HCT116 (cell line): ENCODE data around the gene LY6G6D. TPM values are rescaled to one million over a fixed set of nuclear protein-coding genes. Genes with fewer than 3 reads are reported as not detected.
A peak's percentile ranks its signal among the peaks of the same experiment; 100 is the strongest.

ENCODE experiments used
- ATAC-seq: fragments of 200-7000 bp; cut with Tn5 transposase; 2 replicates; pipeline ENCODE4 v1.9.1; 2020; ENCODE audit warnings: mild to moderate bottlenecking, moderate library complexity
- BruUV-seq: library from RNA; stranded (reverse); fragments of 400-500 nt; replicated peaks from 2 replicates; lab custom pipeline; 2021; lab: Mats Ljungman, UMichigan
- CTCF ChIA-PET: fragments of 300-600 bp; sonication (Branson Sonifier 250); formaldehyde crosslinking; loops from one replicate; lab custom pipeline; 2021; ENCODE audit warnings: antibody characterized with exemption; lab: Charles Lee
- POLR2A ChIA-PET: fragments of 300-600, 350-600 bp; sonication (Branson Sonifier 250); formaldehyde crosslinking; loops from one replicate; lab custom pipeline; 2021; ENCODE audit warnings: antibody characterized with exemption; lab: Charles Lee
- RAD21 ChIA-PET, 2 experiments: fragments of 300-600 bp; sonication (Branson Sonifier 250); formaldehyde crosslinking; loops; one replicate each; lab custom pipeline; 2023; ENCODE audit warnings: low total read pairs in 2 of 2; ENCODE audit not compliant: uncharacterized antibody in 2 of 2, unreplicated experiment in 2 of 2, low non-redundant PET in 1 of 2; lab: Charles Lee
- DNase-seq: peaks from one replicate; pipeline ENCODE4 v3.0.0-alpha.2; 2010; ENCODE audit warnings: low read depth, low spot score
- H2AFZ ChIP-seq: fragments of 200-600 bp; shearing (Covaris generic), sonication (generic); 2 replicates; pipeline ENCODE4 v1.6.1; 2017; ENCODE audit warnings: low read depth, mixed run types, mixed read lengths, antibody characterized with exemption, low read length; ENCODE audit not compliant: poor library complexity, severe bottlenecking
- H3K27ac ChIP-seq: 2 replicates; pipeline ENCODE4 v1.5.1; 2012; ENCODE audit warnings: low read depth, low read length
- H3K27me3 ChIP-seq: fragments of 200-600 bp; sonication (generic); 2 replicates; pipeline ENCODE4 v1.6.1; 2016; ENCODE audit warnings: mixed run types, low read length, mixed read lengths; ENCODE audit not compliant: insufficient read depth
- H3K36me3 ChIP-seq, 2 experiments: fragments of 200-500 bp in 1 of 2; fragments of 200-600 bp in 1 of 2; sonication (Bioruptor generic) in 1 of 2; sonication (generic) in 1 of 2; 2 replicates each; pipeline versions ENCODE4 v1.5.1 to v1.6.1; 2014 to 2016; ENCODE audit warnings: low read length in 2 of 2, inconsistent platforms in 1 of 2, mixed read lengths in 1 of 2, mixed run types in 1 of 2; ENCODE audit not compliant: insufficient read depth in 2 of 2, control insufficient read depth in 1 of 2
- H3K4me1 ChIP-seq, 2 experiments: fragments of 200-600 bp in 1 of 2; sonication (generic) in 1 of 2; 2 replicates each; pipeline versions ENCODE4 v1.5.1 to v1.6.1; 2012 to 2017; ENCODE audit warnings: low read length in 2 of 2, inconsistent platforms in 1 of 2, mild to moderate bottlenecking in 1 of 2, mixed read lengths in 1 of 2, mixed run types in 1 of 2, moderate library complexity in 1 of 2; ENCODE audit not compliant: insufficient read depth in 2 of 2, control insufficient read depth in 1 of 2
- H3K4me2 ChIP-seq: fragments of 200-600 bp; sonication (generic); 2 replicates; pipeline ENCODE4 v1.6.1; 2017; ENCODE audit warnings: mixed run types, low read length, mixed read lengths
- H3K4me3 ChIP-seq, 2 experiments: fragments of 200-600 bp in 1 of 2; sonication (generic) in 1 of 2; replicated peaks in 1 of 2; 2 replicates each; pipeline ENCODE4 v1.5.1; 2011 to 2016; ENCODE audit warnings: low read length in 2 of 2, control low read depth in 1 of 2, low read depth in 1 of 2, mild to moderate bottlenecking in 1 of 2, mixed read lengths in 1 of 2, mixed run types in 1 of 2
- H3K79me2 ChIP-seq: fragments of 200-600 bp; sonication (generic); 2 replicates; pipeline ENCODE4 v1.6.1; 2017; ENCODE audit warnings: mild to moderate bottlenecking, mixed run types, low read length, moderate library complexity, mixed read lengths; ENCODE audit not compliant: insufficient read depth
- H3K9ac ChIP-seq: fragments of 200-600 bp; sonication (generic); 2 replicates; pipeline ENCODE4 v1.6.1; 2016; ENCODE audit warnings: low read length, mixed read lengths
- H3K9me2 ChIP-seq: fragments of 200-600 bp; sonication (generic), shearing (Covaris generic); 2 replicates; pipeline ENCODE4 v1.6.1; 2017; ENCODE audit warnings: mixed run types, mild to moderate bottlenecking, moderate library complexity; ENCODE audit not compliant: insufficient read depth
- H3K9me3 ChIP-seq, 2 experiments: fragments of 200-500 bp in 1 of 2; fragments of 200-600 bp in 1 of 2; sonication (Bioruptor generic) in 1 of 2; sonication (generic) in 1 of 2; 2 replicates each; pipeline ENCODE4 v1.6.1; 2014 to 2017; ENCODE audit warnings: low read length in 2 of 2, mixed read lengths in 2 of 2, inconsistent platforms in 1 of 2, low read depth in 1 of 2, mild to moderate bottlenecking in 1 of 2, mixed run types in 1 of 2, moderate library complexity in 1 of 2; ENCODE audit not compliant: control insufficient read depth in 1 of 2, insufficient read depth in 1 of 2
- H4K20me1 ChIP-seq: fragments of 200-600 bp; sonication (generic), shearing (Covaris generic); 2 replicates; pipeline ENCODE4 v1.6.1; 2017; ENCODE audit warnings: mixed run types, mild to moderate bottlenecking, moderate library complexity; ENCODE audit not compliant: insufficient read depth
- ATF3 ChIP-seq: IDR thresholded peaks from 2 replicates; pipeline ENCODE4 v1.6.1; 2012
- CBX3 ChIP-seq: IDR thresholded peaks from 2 replicates; pipeline ENCODE4 v1.6.1; 2012; ENCODE audit warnings: low read depth
- ELF1 ChIP-seq: IDR thresholded peaks from 2 replicates; pipeline ENCODE4 v1.6.1; 2012; ENCODE audit warnings: low read depth, borderline replicate concordance
- FOSL1 ChIP-seq: IDR thresholded peaks from 2 replicates; pipeline ENCODE4 v1.6.1; 2012; ENCODE audit warnings: low read depth
- POLR2A ChIP-seq: IDR thresholded peaks from 2 replicates; pipeline ENCODE4 v1.7.0; 2011; ENCODE audit warnings: borderline replicate concordance; ENCODE audit not compliant: insufficient read depth, insufficient read length; ENCODE audit errors: extremely low read depth
- POLR2AphosphoS5 ChIP-seq: IDR thresholded peaks from 2 replicates; pipeline ENCODE4 v1.6.1; 2011; ENCODE audit warnings: mild to moderate bottlenecking, low read depth, low read length, moderate library complexity
- REST ChIP-seq: IDR thresholded peaks from 2 replicates; pipeline ENCODE4 v1.6.1; 2012; ENCODE audit warnings: low read depth
- SRF ChIP-seq: IDR thresholded peaks from 2 replicates; pipeline ENCODE4 v1.6.1; 2012; ENCODE audit warnings: low read depth
- TCF7L2 ChIP-seq: IDR thresholded peaks from 2 replicates; pipeline ENCODE4 v1.7.0; 2011; ENCODE audit warnings: borderline replicate concordance, inconsistent platforms; ENCODE audit not compliant: insufficient read depth, insufficient read length; ENCODE audit errors: extremely low read depth
- intact Hi-C: fragments of 100-400 bp; cut with micrococcal nuclease; formaldehyde crosslinking; loops from 2 replicates; pipeline ENCODE4 v1.10.0; 2022
- total RNA-seq: library from RNA; stranded (reverse); gene quantifications from one replicate; pipeline ENCODE4 v1.2.1, GENCODE V29; 2021; ENCODE audit not compliant: unreplicated experiment

LY6G6D gene
- total RNA-seq, 1 experiment from 2014 or later = not detected

DNA sequence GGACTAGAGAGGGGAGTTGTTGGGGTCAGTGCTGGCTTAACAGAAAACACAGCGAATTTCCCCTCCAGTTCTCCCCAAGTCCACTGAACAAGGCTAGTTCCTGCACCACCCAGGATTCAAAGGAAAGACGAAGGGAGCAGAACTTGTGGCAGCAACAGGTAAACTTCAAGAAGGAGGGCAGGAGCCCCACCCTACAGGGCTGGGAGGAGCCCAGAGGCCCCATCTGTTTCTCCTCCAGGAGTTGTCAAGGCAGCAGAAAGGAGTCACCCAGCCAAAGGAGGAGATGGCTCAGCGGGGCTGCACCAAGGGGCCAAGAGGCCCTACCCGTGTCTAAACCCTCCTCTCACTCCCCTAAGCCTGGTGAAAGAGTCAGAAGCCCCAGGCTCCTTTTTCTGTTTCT lies 49.0 kb downstream of the LY6G6D start:
- BruUV-seq = TSS peak; percentile 39
- Histone ChIP-seq H3K9me3 (no peaks in the 10 kb centered on the region), H4K20me1 (no peaks in the 10 kb centered on the region), H3K4me2 (no peak overlapping the region), H3K9me2 (no peaks in the 10 kb centered on the region), H3K36me3 (peaks cover 3 to 22% of the 10 kb centered on the region in 2 experiments; a peak in 2 of 4 replicates), H2AFZ (no peak overlapping the region), H3K4me1 (peaks cover 7 to 18% of the 10 kb centered on the region in 2 experiments; a peak in 3 of 4 replicates), H3K9ac (no peak overlapping the region), H3K79me2 (no peaks in the 10 kb centered on the region), H3K27ac (no peak overlapping the region), H3K4me3 (no peak overlapping the region)
- no peak for ATAC-seq
- intact Hi-C loops = no loop called here
- ChIA-PET RAD21 (no interaction called here), POLR2A (no interaction called here), CTCF (no interaction called here)
- TF ChIP-seq POLR2A (no peak), ELF1 (no peak), TCF7L2 (no peak), ATF3 (no peak), REST (no peak)
- TF ChIP-seq, all 23 proteins: peak for 0
- no peaks in the 10 kb centered on the region for H3K27me3 ChIP-seq
- no peak for DNase-seq

DNA sequence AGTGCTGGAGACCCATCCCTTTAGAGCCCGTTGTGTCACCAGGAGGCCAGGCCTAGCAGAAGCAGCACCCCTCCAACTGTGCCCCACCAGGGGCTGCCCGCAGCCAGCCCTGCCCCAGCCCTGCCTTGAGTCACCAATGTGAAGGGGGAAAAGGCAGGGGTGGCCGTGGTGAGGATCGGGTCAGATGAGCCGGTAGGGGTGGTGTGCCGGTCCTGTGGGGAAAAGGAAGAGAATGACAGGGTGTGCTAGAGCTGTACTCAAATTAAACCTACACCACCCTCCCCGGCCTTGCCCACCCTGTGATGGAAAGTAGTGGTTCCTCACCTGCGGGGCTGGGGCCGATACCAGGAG lies 50.4 kb downstream of the LY6G6D start:
- Histone ChIP-seq H3K4me1 (peaks cover 12 to 30% of the 10 kb centered on the region in 2 experiments; a peak in 3 of 4 replicates), H3K79me2 (no peaks in the 10 kb centered on the region), H4K20me1 (no peaks in the 10 kb centered on the region), H3K4me2 (no peak overlapping the region), H3K9me2 (no peaks in the 10 kb centered on the region), H3K36me3 (peaks cover 0 to 11% of the 10 kb centered on the region in 2 experiments; a peak in 1 of 4 replicates), H2AFZ (no peak overlapping the region), H3K27me3 (no peaks in the 10 kb centered on the region), H3K9me3 (no peaks in the 10 kb centered on the region), H3K27ac (no peak overlapping the region; the same call in 1 of the 2 replicates), H3K9ac (no peak overlapping the region), H3K4me3 (no peak overlapping the region)
- BruUV-seq = no TSS peak
- intact Hi-C loops = no loop called here
- no peak for TF ChIP-seq CBX3
- TF ChIP-seq POLR2AphosphoS5 = no peak
- no peak for TF ChIP-seq FOSL1
- no peak for TF ChIP-seq SRF
- TF ChIP-seq REST = no peak
- ChIA-PET POLR2A (no interaction called here), CTCF (interaction anchor here (0.9 kb wide), 1 partner anchor 65 kb away, joined by 5 read pairs; no protein-coding TSS in a partner anchor), RAD21 (no interaction called here)
- ATAC-seq = no peak
- no peak for DNase-seq
